ENCODE results near the gene CYP2B6. TPM values are rescaled to one million over a fixed set of nuclear protein-coding genes. Genes with fewer than 3 reads are reported as not detected.
"Not testable (repeated sequence)": the region's sequence is repeated elsewhere in the genome, so short reads cannot be mapped to it uniquely, and the experiment has no call there.

Gene CYP2B6
- total RNA-seq, 2 donors from 2014 or later = not detected

GRCh38 chr19:40976724-40977123 is 14.4 kb upstream of the CYP2B6 start:
- DNase-seq (ENCODE audit: low spot score) = no peak
- intact Hi-C loops (cut with DNase I) = loop anchor here in 1 of 2 donors (5.0 kb wide), 1 partner anchor 406 kb away; no protein-coding TSS in a partner anchor

- intact Hi-C loops (cut with DNase I) = loop anchor here in 1 of 2 donors (5.0 kb wide), 1 partner anchor 403 kb away; no protein-coding TSS in a partner anchor
- not testable (repeated sequence) for DNase-seq (ENCODE audit: low spot score)
Measured at GRCh38 chr19:40979759-40980158, 11.3 kb upstream of the CYP2B6 start.

GRCh38 chr19:40980743-40981442 is 10.2 kb upstream of the CYP2B6 start:
- intact Hi-C loops (cut with DNase I) = not testable (repeated sequence)

GRCh38 chr19:40981591-40981990 is 9.5 kb upstream of the CYP2B6 start:
- DNase-seq (ENCODE audit: low spot score) = no peak
- intact Hi-C loops (cut with DNase I) = no loop called here

More at GRCh38 chr19:40980743-40981442, 10.2 kb upstream of the CYP2B6 start:
- not testable (repeated sequence) for DNase-seq (ENCODE audit: low spot score)

- no peak for DNase-seq (ENCODE audit: low spot score)
- intact Hi-C loops (cut with DNase I) = no loop called here
Measured at GRCh38 chr19:40982594-40983101, 8.4 kb upstream of the CYP2B6 start.

- intact Hi-C loops (cut with DNase I) = no loop called here
- no peak for DNase-seq (ENCODE audit: low spot score)
Measured at GRCh38 chr19:40989453-40989852, 1.6 kb upstream of the CYP2B6 start.

GRCh38 chr19:40995355-40995754 is 4.3 kb downstream of the CYP2B6 start:
- no peak for DNase-seq (ENCODE audit: low spot score)
- intact Hi-C loops (cut with DNase I) = no loop called here

GRCh38 chr19:40999018-40999417 is 7.9 kb downstream of the CYP2B6 start:
- intact Hi-C loops (cut with DNase I); DNase-seq (ENCODE audit: low spot score): not testable (repeated sequence)

GRCh38 chr19:41000310-41000737 is 9.2 kb downstream of the CYP2B6 start:
- intact Hi-C loops (cut with DNase I) = no loop called here
- DNase-seq (ENCODE audit: low spot score) = no peak

GRCh38 chr19:41001243-41001971 is 10.3 kb downstream of the CYP2B6 start:
- intact Hi-C loops (cut with DNase I) = no loop called here
- no peak for DNase-seq (ENCODE audit: low spot score)

- intact Hi-C loops (cut with DNase I); DNase-seq (ENCODE audit: low spot score): not testable (repeated sequence)
Measured at GRCh38 chr19:41003656-41004055, 12.6 kb downstream of the CYP2B6 start.

GRCh38 chr19:41009700-41010235 is 18.7 kb downstream of the CYP2B6 start:
- no peak for DNase-seq (ENCODE audit: low spot score)
- intact Hi-C loops (cut with DNase I) = no loop called here

GRCh38 chr19:41013359-41013758 is 22.3 kb downstream of the CYP2B6 start:
- intact Hi-C loops (cut with DNase I) = no loop called here
- no peak for DNase-seq (ENCODE audit: low spot score)

- DNase-seq (ENCODE audit: low spot score) = no peak
- intact Hi-C loops (cut with DNase I) = no loop called here
Measured at GRCh38 chr19:41014643-41015042, 23.6 kb downstream of the CYP2B6 start.

GRCh38 chr19:41016488-41017071 is 25.5 kb downstream of the CYP2B6 start:
- intact Hi-C loops (cut with DNase I) = no loop called here
- no peak for DNase-seq (ENCODE audit: low spot score)

- DNase-seq (ENCODE audit: low spot score) = no peak
- intact Hi-C loops (cut with DNase I) = no loop called here
Measured at GRCh38 chr19:41018736-41019290, 27.7 kb downstream of the CYP2B6 start.

- intact Hi-C loops (cut with DNase I) = no loop called here
- no peak for DNase-seq (ENCODE audit: low spot score)
Measured at GRCh38 chr19:41019346-41019745, 28.3 kb downstream of the CYP2B6 start.

- intact Hi-C loops (cut with DNase I) = no loop called here
- no peak for DNase-seq (ENCODE audit: low spot score)
Measured at GRCh38 chr19:41023193-41023592, 32.1 kb downstream of the CYP2B6 start.

GRCh38 chr19:41025411-41025810 is 34.3 kb downstream of the CYP2B6 start:
- intact Hi-C loops (cut with DNase I) = no loop called here
- no peak for DNase-seq (ENCODE audit: low spot score)
